Measurements from ENCODE around the gene SPOCK1.
A peak's percentile ranks its signal among the peaks of the same experiment; 100 is the strongest.

The SPOCK1 gene

GRCh38 chr5:137313526-137314175, 185.5 kb downstream of the SPOCK1 start:
- no peaks in the 10 kb centered on the region for H3K36me3 ChIP-seq (replicated peaks)
- H3K4me3 ChIP-seq (ENCODE audit: low read depth, low read length) = no peak overlapping the region
- H3K27me3 ChIP-seq (replicated peaks) = no peaks in the 10 kb centered on the region
- TF ChIP-seq CTCF (IDR thresholded peaks at IDR 0.05; ENCODE audit: low read depth, low read length, missing control alignments) = no peak
- in situ Hi-C loops (cut with HindIII; ENCODE audit: low pct_ligation_motif_present, low sequenced_read_pairs) = no loop called here
- no peak for DNase-seq
- no peak overlapping the region for H3K27ac ChIP-seq

- TF ChIP-seq CTCF (IDR thresholded peaks at IDR 0.05; ENCODE audit: low read depth, low read length, missing control alignments) = no peak
- Histone ChIP-seq H3K36me3 (replicated peaks) (no peaks in the 10 kb centered on the region), H3K27me3 (replicated peaks) (no peaks in the 10 kb centered on the region), H3K4me3 (ENCODE audit: low read depth, low read length) (no peak overlapping the region), H3K27ac (no peak overlapping the region)
- no peak for DNase-seq
- in situ Hi-C loops (cut with HindIII; ENCODE audit: low pct_ligation_motif_present, low sequenced_read_pairs) = no loop called here
Measured at GRCh38 chr5:137312011-137312410, 187.1 kb downstream of the SPOCK1 start.

- DNase-seq = peak; percentile 87
- peak overlapping the region; percentile 77 for H3K27ac ChIP-seq
- H3K36me3 ChIP-seq (replicated peaks) = no peaks in the 10 kb centered on the region
- in situ Hi-C loops (cut with HindIII; ENCODE audit: low pct_ligation_motif_present, low sequenced_read_pairs) = no loop called here
- no peak overlapping the region for H3K4me3 ChIP-seq (ENCODE audit: low read depth, low read length)
- H3K27me3 ChIP-seq (replicated peaks) = no peaks in the 10 kb centered on the region
- TF ChIP-seq CTCF (IDR thresholded peaks at IDR 0.05; ENCODE audit: low read depth, low read length, missing control alignments) = no peak
Measured at GRCh38 chr5:137310051-137310730, 188.9 kb downstream of the SPOCK1 start.

GRCh38 chr5:137309290-137309689, 189.8 kb downstream of the SPOCK1 start:
- TF ChIP-seq CTCF (IDR thresholded peaks at IDR 0.05; ENCODE audit: low read depth, low read length, missing control alignments) = no peak
- H3K27me3 ChIP-seq (replicated peaks) = no peaks in the 10 kb centered on the region
- no peak for DNase-seq
- H3K36me3 ChIP-seq (replicated peaks) = no peaks in the 10 kb centered on the region
- no peak overlapping the region for H3K27ac ChIP-seq
- in situ Hi-C loops (cut with HindIII; ENCODE audit: low pct_ligation_motif_present, low sequenced_read_pairs) = no loop called here
- no peak overlapping the region for H3K4me3 ChIP-seq (ENCODE audit: low read depth, low read length)

- no peaks in the 10 kb centered on the region for H3K27me3 ChIP-seq (replicated peaks)
- H3K36me3 ChIP-seq (replicated peaks) = no peaks in the 10 kb centered on the region
- H3K27ac ChIP-seq = no peak overlapping the region
- no peak for DNase-seq
- no peak overlapping the region for H3K4me3 ChIP-seq (ENCODE audit: low read depth, low read length)
- no peak for TF ChIP-seq CTCF (IDR thresholded peaks at IDR 0.05; ENCODE audit: low read depth, low read length, missing control alignments)
- in situ Hi-C loops (cut with HindIII; ENCODE audit: low pct_ligation_motif_present, low sequenced_read_pairs) = no loop called here
Measured at GRCh38 chr5:137308311-137308710, 190.8 kb downstream of the SPOCK1 start.
